Activated B cell treated with CpG ODN at 0.5 μM for 24 hours (primary cell): ENCODE measurements around the gene CTNNA1. TPM values are rescaled to one million over a fixed set of nuclear protein-coding genes. Genes with fewer than 3 reads are reported as not detected.

Experiments used
- ATAC-seq: fragments of 200-7000 bp; cut with Tn5 transposase; one replicate; pipeline ENCODE4 v1.10.0; 2021; ENCODE audit warnings: low read depth, mild to moderate bottlenecking, moderate library complexity
- CTCF ChIA-PET: fragments of 350-600 bp; sonication (Branson Sonifier 250); formaldehyde crosslinking; loops from one replicate; lab custom pipeline; 2021; ENCODE audit warnings: antibody characterized with exemption; lab: Charles Lee
- POLR2A ChIA-PET: fragments of 350-600 bp; sonication (Branson Sonifier 250); formaldehyde crosslinking; loops from one replicate; lab custom pipeline; 2021; ENCODE audit warnings: antibody characterized with exemption; lab: Charles Lee
- DNase-seq: peaks from one replicate; pipeline ENCODE4 v3.0.0; 2022
- H3K27ac Mint-ChIP-seq: one replicate; pipeline ENCODE4 v1.8.0; 2020; ENCODE audit warnings: mixed read lengths
- H3K27me3 Mint-ChIP-seq: one replicate; pipeline ENCODE4 v1.8.0; 2021; ENCODE audit warnings: mixed read lengths
- H3K36me3 Mint-ChIP-seq: one replicate; pipeline ENCODE4 v1.8.0; 2021; ENCODE audit warnings: low read depth, mixed read lengths
- H3K4me1 Mint-ChIP-seq: one replicate; pipeline ENCODE4 v1.8.0; 2021; ENCODE audit warnings: mixed read lengths
- H3K4me3 Mint-ChIP-seq: one replicate; pipeline ENCODE4 v1.8.0; 2020; ENCODE audit warnings: mild to moderate bottlenecking, mixed read lengths
- H3K9me3 Mint-ChIP-seq: one replicate; pipeline ENCODE4 v1.8.0; 2020; ENCODE audit warnings: mixed read lengths
- intact Hi-C: fragments of 100-400 bp; cut with micrococcal nuclease; formaldehyde crosslinking; loops from one replicate; pipeline ENCODE4 v1.15.1; 2024
- total RNA-seq: library from RNA; stranded (reverse); gene quantifications from 2 replicates; pipeline ENCODE4 v1.2.3, GENCODE V29; 2022
- TF ChIP-seq, protein P1 (sequence below): fragments of 200-600 bp; IDR thresholded peaks from one replicate; pipeline ENCODE4 v1.8.0; 2022; ENCODE audit warnings: antibody characterized with exemption, mild to moderate bottlenecking

CTNNA1 gene
- total RNA-seq, 1 donor from 2014 or later, result 76.0 TPM

DNA sequence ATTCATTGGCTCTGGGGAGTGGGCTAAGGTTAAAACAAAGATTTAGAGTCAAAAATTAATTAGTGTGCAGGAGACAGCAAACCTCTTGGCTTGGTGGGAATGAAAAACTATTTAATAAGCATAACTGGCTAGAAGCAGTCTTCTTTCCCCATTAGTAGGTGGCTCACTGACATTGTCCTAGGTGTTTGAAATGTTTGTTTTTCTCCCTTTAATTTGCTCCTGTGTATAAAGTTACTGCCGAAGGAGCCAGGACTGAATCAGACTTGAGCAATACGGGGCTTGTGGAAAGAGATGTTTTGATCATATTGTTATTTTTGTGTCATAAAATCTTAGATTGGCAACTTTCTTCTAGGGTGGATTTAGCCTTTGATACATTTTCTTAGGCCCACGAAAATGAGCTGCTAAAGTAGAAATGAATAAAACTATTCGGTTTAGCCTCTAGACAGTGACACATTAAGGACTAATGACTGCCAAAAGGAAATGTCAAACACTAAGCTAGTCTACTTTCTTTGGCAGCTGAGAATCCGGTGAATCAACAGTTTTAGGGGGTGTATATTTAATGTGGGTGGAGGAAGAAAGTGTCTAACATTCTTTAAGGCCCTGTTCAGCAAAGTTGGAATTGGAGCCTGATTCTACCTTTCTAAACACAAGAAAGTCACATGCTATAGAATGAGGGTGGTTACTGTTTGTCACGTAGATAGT, 91.7 kb downstream of the CTNNA1 start:
- no peak for DNase-seq
- intact Hi-C loops, result no loop called here
- no peak for ATAC-seq
- no peaks in the 10 kb centered on the region for H3K27me3 Mint-ChIP-seq
- H3K4me1 Mint-ChIP-seq, result peaks cover 12% of the 10 kb centered on the region
- no peaks in the 10 kb centered on the region for H3K9me3 Mint-ChIP-seq
- ChIA-PET POLR2A (no interaction called here), CTCF (no interaction called here)
- peaks cover 5% of the 10 kb centered on the region for H3K36me3 Mint-ChIP-seq
- TF ChIP-seq, protein P1, sequence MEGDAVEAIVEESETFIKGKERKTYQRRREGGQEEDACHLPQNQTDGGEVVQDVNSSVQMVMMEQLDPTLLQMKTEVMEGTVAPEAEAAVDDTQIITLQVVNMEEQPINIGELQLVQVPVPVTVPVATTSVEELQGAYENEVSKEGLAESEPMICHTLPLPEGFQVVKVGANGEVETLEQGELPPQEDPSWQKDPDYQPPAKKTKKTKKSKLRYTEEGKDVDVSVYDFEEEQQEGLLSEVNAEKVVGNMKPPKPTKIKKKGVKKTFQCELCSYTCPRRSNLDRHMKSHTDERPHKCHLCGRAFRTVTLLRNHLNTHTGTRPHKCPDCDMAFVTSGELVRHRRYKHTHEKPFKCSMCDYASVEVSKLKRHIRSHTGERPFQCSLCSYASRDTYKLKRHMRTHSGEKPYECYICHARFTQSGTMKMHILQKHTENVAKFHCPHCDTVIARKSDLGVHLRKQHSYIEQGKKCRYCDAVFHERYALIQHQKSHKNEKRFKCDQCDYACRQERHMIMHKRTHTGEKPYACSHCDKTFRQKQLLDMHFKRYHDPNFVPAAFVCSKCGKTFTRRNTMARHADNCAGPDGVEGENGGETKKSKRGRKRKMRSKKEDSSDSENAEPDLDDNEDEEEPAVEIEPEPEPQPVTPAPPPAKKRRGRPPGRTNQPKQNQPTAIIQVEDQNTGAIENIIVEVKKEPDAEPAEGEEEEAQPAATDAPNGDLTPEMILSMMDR, result no peak
- H3K4me3 Mint-ChIP-seq, result no peak overlapping the region
- H3K27ac Mint-ChIP-seq, result no peak overlapping the region

DNA sequence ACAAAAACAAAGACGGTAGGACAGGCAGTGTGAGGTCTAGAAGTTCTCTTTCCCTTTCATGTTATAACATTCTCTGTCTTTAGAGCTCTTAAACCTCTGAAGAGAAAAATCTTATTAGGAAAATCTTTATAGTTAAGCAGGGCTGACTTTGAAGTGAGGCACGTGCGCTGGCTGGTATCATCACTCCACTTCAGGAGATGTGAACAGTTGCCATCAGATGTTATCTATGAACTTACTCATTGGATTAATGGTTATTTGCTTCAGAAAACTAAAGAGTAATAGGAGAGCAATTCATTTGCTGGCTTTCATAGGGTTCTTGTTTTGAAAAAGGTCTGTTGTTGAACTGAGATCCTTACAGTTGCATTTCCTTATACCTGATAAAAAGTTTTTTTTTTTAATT, 96.2 kb downstream of the CTNNA1 start:
- Mint-ChIP-seq H3K36me3 (peaks cover 7% of the 10 kb centered on the region), H3K4me1 (peaks cover 15% of the 10 kb centered on the region), H3K27ac (no peak overlapping the region), H3K27me3 (no peaks in the 10 kb centered on the region), H3K4me3 (no peak overlapping the region), H3K9me3 (no peaks in the 10 kb centered on the region)
- DNase-seq (no peak), ATAC-seq (no peak)
- ChIA-PET POLR2A (no interaction called here), CTCF (no interaction called here)
- TF ChIP-seq, protein P1, result no peak
- intact Hi-C loops, result no loop called here

DNA sequence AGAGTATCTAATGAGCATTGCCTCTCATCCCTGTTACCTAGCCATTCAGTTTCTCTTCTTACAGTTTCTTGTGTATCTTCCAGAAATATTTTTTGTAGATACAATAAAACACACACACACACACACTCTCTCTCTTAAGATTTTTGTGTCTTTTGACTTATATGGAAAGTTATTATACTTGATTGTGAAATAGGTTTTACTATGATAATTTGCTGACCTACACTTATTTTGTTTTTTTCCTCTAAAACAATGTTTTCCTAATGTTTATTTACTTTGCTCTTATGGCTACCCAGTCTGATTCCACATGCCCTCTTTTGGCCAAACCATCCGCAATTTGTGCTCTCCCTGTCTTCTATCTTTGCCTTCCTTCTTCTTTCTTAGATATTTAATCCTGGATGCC, 96.7 kb downstream of the CTNNA1 start:
- TF ChIP-seq, protein P1, result no peak
- Mint-ChIP-seq H3K27me3 (no peaks in the 10 kb centered on the region), H3K36me3 (peaks cover 7% of the 10 kb centered on the region), H3K4me3 (no peak overlapping the region), H3K9me3 (no peaks in the 10 kb centered on the region), H3K4me1 (peaks cover 17% of the 10 kb centered on the region), H3K27ac (no peak overlapping the region)
- ATAC-seq (no peak), DNase-seq (no peak)
- CTCF ChIA-PET, result no interaction called here
- POLR2A ChIA-PET, result no interaction called here
- intact Hi-C loops, result no loop called here

DNA sequence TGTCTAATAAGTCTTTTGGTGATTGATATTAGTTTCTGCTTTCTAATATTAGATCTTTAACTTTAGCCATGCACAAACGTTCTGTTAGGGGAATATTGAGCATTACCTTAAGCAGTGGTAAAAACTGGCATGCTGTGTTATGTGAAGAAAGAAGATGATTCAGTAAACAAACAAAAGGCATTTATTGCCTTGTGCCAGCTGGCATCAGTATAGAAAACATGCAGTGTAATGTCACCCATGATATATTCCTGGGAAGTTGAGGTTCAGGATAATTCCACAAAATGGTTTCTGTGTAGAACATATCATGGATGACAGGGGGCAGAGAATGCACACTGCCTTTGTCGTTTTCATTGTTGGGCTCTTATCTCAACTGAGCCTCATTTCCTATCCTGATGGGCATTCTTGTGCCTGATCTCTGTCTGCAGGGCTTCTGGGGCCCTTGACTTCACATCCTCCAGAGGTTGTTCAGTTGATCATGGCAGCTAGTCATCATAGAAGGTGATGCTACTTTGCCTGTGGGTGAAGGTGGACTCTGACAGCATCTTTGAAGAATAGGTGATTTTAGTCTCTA, 97.7 kb downstream of the CTNNA1 start:
- Mint-ChIP-seq H3K27ac (no peak overlapping the region), H3K4me3 (no peak overlapping the region), H3K36me3 (peaks cover 5% of the 10 kb centered on the region), H3K9me3 (no peaks in the 10 kb centered on the region), H3K4me1 (peaks cover 17% of the 10 kb centered on the region), H3K27me3 (no peaks in the 10 kb centered on the region)
- intact Hi-C loops, result no loop called here
- TF ChIP-seq, protein P1, result no peak
- CTCF ChIA-PET, result no interaction called here
- DNase-seq (no peak), ATAC-seq (no peak)
- POLR2A ChIA-PET, result no interaction called here

DNA sequence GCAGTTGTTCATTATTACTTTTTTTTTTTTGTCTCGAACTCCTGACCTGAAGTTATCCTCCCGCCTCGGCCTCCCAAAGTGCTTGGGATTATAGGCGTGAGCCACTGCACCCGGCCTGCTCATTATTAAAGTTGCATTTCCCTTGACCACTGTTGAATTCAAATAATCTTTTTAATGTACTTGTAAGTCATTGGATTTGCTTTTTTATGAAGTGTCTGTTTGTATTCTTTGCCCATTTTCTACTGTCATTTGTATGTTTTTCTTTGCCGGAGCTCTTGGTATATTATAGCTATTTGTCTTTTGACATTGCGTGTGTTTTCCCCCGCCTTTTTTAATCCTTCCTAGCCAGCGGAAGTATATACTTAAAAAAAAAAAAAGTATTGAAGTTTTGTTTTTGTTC, 99.9 kb downstream of the CTNNA1 start:
- intact Hi-C loops, result no loop called here
- POLR2A ChIA-PET, result no interaction called here
- H3K4me1 Mint-ChIP-seq, result peaks cover 17% of the 10 kb centered on the region
- ATAC-seq (no peak), DNase-seq (no peak)
- no peaks in the 10 kb centered on the region for H3K27me3 Mint-ChIP-seq
- H3K36me3 Mint-ChIP-seq, result peaks cover 11% of the 10 kb centered on the region
- H3K4me3 Mint-ChIP-seq, result no peak overlapping the region
- TF ChIP-seq, protein P1, result no peak
- H3K27ac Mint-ChIP-seq, result no peak overlapping the region
- CTCF ChIA-PET, result no interaction called here
- no peaks in the 10 kb centered on the region for H3K9me3 Mint-ChIP-seq
